ENCODE data around the gene LIM2.
A peak's percentile ranks its signal among the peaks of the same experiment; 100 is the strongest.

DNA sequence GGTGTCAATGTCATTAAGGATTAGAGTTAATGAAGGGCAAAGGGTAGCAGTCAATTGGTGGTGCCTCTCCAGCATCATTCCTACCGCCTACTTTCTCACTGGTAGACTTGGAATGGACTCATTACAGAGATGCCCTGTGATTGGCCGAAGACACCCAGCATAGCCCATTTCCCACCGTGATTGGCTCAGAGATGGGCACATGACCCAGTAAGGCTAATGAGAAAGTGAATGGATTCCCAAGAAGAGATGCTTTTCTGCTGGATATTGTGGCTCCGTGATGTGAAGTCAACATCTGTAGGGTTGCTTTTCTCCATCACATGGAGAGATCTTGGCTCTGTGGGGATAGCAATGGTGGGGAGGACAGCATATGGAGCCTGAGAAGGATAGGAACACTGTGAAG lies 57.4 kb downstream of the LIM2 start:
- TF ChIP-seq EZH2 (IDR thresholded peaks at IDR 0.05; ENCODE audit: low read depth, low read length, severe bottlenecking) (no peak), CHD2 (IDR thresholded peaks at IDR 0.05; ENCODE audit: low read length) (no peak), KDM1A (IDR thresholded peaks at IDR 0.05; ENCODE audit: borderline replicate concordance, low read length) (no peak), TBP (IDR thresholded peaks at IDR 0.05; ENCODE audit: low read depth, low read length) (no peak), HDAC2 (IDR thresholded peaks at IDR 0.05; ENCODE audit: borderline replicate concordance in 1 of 2, low read depth in 2 of 2, low read length in 2 of 2) (no peak), POLR2A (IDR thresholded peaks at IDR 0.05; ENCODE audit: control extremely low read depth in 1 of 2, low read depth in 2 of 2, low read length in 2 of 2) (0 out of 3 replicates have a peak, but pooled peaks of 1 of the 2 experiments have one; percentile 17), EP300 (IDR thresholded peaks at IDR 0.05; ENCODE audit: borderline replicate concordance in 1 of 2, low read depth in 2 of 2, low read length in 2 of 2) (no peak), TCF12 (IDR thresholded peaks at IDR 0.05; ENCODE audit: low read depth, low read length) (no peak), SRF (IDR thresholded peaks at IDR 0.05; ENCODE audit: low read depth, low read length) (no peak), CBX8 (IDR thresholded peaks at IDR 0.05; ENCODE audit: borderline replicate concordance, low read depth, low read length) (no peak), SP1 (IDR thresholded peaks at IDR 0.05; ENCODE audit: low read depth, low read length) (no peak), POLR2AphosphoS5 (IDR thresholded peaks at IDR 0.05; ENCODE audit: low read depth, low read length) (no peak), HDAC6 (IDR thresholded peaks at IDR 0.05; ENCODE audit: low read depth, low read length) (no peak)
- TF ChIP-seq, protein P1, sequence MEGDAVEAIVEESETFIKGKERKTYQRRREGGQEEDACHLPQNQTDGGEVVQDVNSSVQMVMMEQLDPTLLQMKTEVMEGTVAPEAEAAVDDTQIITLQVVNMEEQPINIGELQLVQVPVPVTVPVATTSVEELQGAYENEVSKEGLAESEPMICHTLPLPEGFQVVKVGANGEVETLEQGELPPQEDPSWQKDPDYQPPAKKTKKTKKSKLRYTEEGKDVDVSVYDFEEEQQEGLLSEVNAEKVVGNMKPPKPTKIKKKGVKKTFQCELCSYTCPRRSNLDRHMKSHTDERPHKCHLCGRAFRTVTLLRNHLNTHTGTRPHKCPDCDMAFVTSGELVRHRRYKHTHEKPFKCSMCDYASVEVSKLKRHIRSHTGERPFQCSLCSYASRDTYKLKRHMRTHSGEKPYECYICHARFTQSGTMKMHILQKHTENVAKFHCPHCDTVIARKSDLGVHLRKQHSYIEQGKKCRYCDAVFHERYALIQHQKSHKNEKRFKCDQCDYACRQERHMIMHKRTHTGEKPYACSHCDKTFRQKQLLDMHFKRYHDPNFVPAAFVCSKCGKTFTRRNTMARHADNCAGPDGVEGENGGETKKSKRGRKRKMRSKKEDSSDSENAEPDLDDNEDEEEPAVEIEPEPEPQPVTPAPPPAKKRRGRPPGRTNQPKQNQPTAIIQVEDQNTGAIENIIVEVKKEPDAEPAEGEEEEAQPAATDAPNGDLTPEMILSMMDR (IDR thresholded peaks at IDR 0.05; ENCODE audit: control extremely low read depth in 1 of 3, insufficient read depth in 1 of 3, low read depth in 1 of 3, low read length in 3 of 3): no peak

Data from H1 (cell line).